BE2C (cell line): ENCODE results near the gene DDX39A.
"Not testable (repeated sequence)": the region's sequence is repeated elsewhere in the genome, so short reads cannot be mapped to it uniquely, and the experiment has no call there.

Experiments
- DNase-seq: peaks from one replicate; pipeline ENCODE4 v3.0.0-alpha.2; 2020
- H3K27me3 ChIP-seq: fragments of 250-450 bp; sonication (Bioruptor Pico); 2 replicates; pipeline ENCODE4 v1.5.1; 2020; ENCODE audit warnings: mild to moderate bottlenecking
- H3K36me3 ChIP-seq: fragments of 250-450 bp; sonication (Bioruptor Pico); 2 replicates; pipeline ENCODE4 v1.5.1; 2020; ENCODE audit warnings: mild to moderate bottlenecking
- H3K4me1 ChIP-seq: fragments of 250-450 bp; sonication (Bioruptor Pico); 2 replicates; pipeline ENCODE4 v1.5.1; 2020
- H3K4me3 ChIP-seq: 2 replicates; pipeline ENCODE4 v1.5.1; 2011; ENCODE audit warnings: low read depth, low read length
- H3K9me3 ChIP-seq: fragments of 250-450 bp; sonication (Bioruptor Pico); 2 replicates; pipeline ENCODE4 v1.5.1; 2020
- TF ChIP-seq, protein P1 (sequence below): IDR thresholded peaks from 2 replicates; pipeline ENCODE4 v1.5.1; 2012; ENCODE audit warnings: mild to moderate bottlenecking, low read depth, low read length

DDX39A gene

DNA sequence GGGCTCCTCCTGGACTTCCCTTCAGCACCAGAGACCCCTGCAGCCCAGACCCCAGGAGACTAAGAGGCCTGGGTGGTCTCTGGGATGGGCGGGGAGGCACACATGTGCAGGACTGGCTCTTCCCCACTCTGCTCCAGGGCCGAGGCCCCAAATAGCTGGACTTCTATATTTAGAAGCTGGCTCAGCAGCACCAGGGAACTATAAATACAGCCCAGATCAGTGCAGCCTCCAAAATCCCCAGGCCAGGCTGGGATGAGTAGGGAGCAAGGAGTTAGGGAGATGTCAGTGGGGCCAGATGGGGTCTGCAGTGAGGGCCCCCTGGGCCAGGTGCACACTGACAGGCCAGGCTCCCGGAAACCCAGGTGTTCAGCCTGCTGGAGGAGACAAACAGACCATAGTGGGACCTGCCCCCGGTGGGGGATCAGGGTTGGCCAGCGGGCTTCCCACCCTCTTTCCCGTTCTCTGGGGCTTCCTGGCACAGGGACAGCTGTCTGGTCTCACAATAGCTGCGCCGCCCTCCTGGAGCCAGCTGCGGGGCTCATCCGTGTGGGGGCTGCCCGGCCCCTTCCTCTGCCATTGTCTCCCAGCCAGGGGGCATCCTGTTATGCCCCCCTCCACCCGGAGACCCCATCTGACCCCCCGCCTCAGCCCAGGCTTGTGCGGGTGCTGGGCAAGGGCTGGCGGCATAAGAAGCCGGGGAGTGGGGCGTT is 43.4 kb downstream of the DDX39A start:
- Histone ChIP-seq H3K27me3 (no peaks in the 10 kb centered on the region), H3K4me1 (peaks cover 3% of the 10 kb centered on the region; the same call in 1 of the 2 replicates), H3K36me3 (no peaks in the 10 kb centered on the region), H3K4me3 (no peak overlapping the region), H3K9me3 (no peaks in the 10 kb centered on the region; the same call in 1 of the 2 replicates)
- TF ChIP-seq, protein P1, sequence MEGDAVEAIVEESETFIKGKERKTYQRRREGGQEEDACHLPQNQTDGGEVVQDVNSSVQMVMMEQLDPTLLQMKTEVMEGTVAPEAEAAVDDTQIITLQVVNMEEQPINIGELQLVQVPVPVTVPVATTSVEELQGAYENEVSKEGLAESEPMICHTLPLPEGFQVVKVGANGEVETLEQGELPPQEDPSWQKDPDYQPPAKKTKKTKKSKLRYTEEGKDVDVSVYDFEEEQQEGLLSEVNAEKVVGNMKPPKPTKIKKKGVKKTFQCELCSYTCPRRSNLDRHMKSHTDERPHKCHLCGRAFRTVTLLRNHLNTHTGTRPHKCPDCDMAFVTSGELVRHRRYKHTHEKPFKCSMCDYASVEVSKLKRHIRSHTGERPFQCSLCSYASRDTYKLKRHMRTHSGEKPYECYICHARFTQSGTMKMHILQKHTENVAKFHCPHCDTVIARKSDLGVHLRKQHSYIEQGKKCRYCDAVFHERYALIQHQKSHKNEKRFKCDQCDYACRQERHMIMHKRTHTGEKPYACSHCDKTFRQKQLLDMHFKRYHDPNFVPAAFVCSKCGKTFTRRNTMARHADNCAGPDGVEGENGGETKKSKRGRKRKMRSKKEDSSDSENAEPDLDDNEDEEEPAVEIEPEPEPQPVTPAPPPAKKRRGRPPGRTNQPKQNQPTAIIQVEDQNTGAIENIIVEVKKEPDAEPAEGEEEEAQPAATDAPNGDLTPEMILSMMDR = no peak
- no peak for DNase-seq

- TF ChIP-seq, protein P1 = no peak
- Histone ChIP-seq H3K4me1 (peaks cover 3% of the 10 kb centered on the region; the same call in 1 of the 2 replicates), H3K4me3 (no peak overlapping the region), H3K9me3 (no peaks in the 10 kb centered on the region; the same call in 1 of the 2 replicates), H3K36me3 (no peaks in the 10 kb centered on the region), H3K27me3 (no peaks in the 10 kb centered on the region)
- DNase-seq = no peak
These were observed 44.0 kb downstream of the DDX39A start for GRCh38 chr19:14375055-14375581.

GRCh38 chr19:14374313-14374712 is 44.8 kb downstream of the DDX39A start:
- not testable (repeated sequence) for H3K4me3 ChIP-seq, H3K4me1 ChIP-seq, H3K9me3 ChIP-seq, DNase-seq, H3K36me3 ChIP-seq, H3K27me3 ChIP-seq

GRCh38 chr19:14372384-14373077 is 46.6 kb downstream of the DDX39A start:
- H3K4me3 ChIP-seq, H3K4me1 ChIP-seq, H3K36me3 ChIP-seq, H3K27me3 ChIP-seq, H3K9me3 ChIP-seq, DNase-seq: not testable (repeated sequence)

GRCh38 chr19:14371301-14371821 is 47.8 kb downstream of the DDX39A start:
- Histone ChIP-seq H3K9me3 (peaks cover 5% of the 10 kb centered on the region), H3K4me3 (no peak overlapping the region), H3K36me3 (no peaks in the 10 kb centered on the region), H3K4me1 (peaks cover 4% of the 10 kb centered on the region), H3K27me3 (no peaks in the 10 kb centered on the region)
- no peak for DNase-seq
- TF ChIP-seq, protein P1 = no peak

GRCh38 chr19:14370940-14371280 is 48.2 kb downstream of the DDX39A start:
- Histone ChIP-seq H3K9me3 (peaks cover 5% of the 10 kb centered on the region), H3K36me3 (no peaks in the 10 kb centered on the region), H3K27me3 (no peaks in the 10 kb centered on the region), H3K4me1 (peaks cover 5% of the 10 kb centered on the region), H3K4me3 (no peak overlapping the region)
- TF ChIP-seq, protein P1 = no peak
- DNase-seq = no peak
